ENCODE measurements around the gene CT45A5. TPM values are rescaled to one million over a fixed set of nuclear protein-coding genes. Genes with fewer than 3 reads are reported as not detected.

The CT45A5 gene
- total RNA-seq, 2 experiments from 2014 or later = not detected

Other genes starting within 250 kb of the CT45A5 start
- not detected in 2 replicates for gene CT45A1, start 71.9 kb downstream of the CT45A5 start, total RNA-seq (2014; rRNA removed; shearing (Covaris generic))
- gene CT45A1, start 71.9 kb downstream of the CT45A5 start, total RNA-seq (2022) = not detected in 2 replicates
- gene CT45A3, start 17.3 kb downstream of the CT45A5 start, total RNA-seq (2014; rRNA removed; shearing (Covaris generic)) = not detected in 2 replicates
- gene CT45A3, start 17.3 kb downstream of the CT45A5 start, total RNA-seq (2022) = not detected in 2 replicates
- not detected in 2 replicates for gene CT45A6, start 17.3 kb upstream of the CT45A5 start, total RNA-seq (2014; rRNA removed; shearing (Covaris generic))
- not detected in 2 replicates for gene CT45A6, start 17.3 kb upstream of the CT45A5 start, total RNA-seq (2022)
- not detected in 2 replicates for gene CT45A2, start 34.5 kb upstream of the CT45A5 start, total RNA-seq (2014; rRNA removed; shearing (Covaris generic))
- not detected in 2 replicates for gene CT45A2, start 34.5 kb upstream of the CT45A5 start, total RNA-seq (2022)
- gene CT45A7, start 51.8 kb upstream of the CT45A5 start, total RNA-seq (2014; rRNA removed; shearing (Covaris generic)) = not detected in 2 replicates
- not detected in 2 replicates for gene CT45A7, start 51.8 kb upstream of the CT45A5 start, total RNA-seq (2022)
- gene CT45A8, start 69.0 kb upstream of the CT45A5 start, total RNA-seq (2014; rRNA removed; shearing (Covaris generic)) = not detected in 2 replicates
- gene CT45A8, start 69.0 kb upstream of the CT45A5 start, total RNA-seq (2022) = not detected in 2 replicates
- gene CT45A9, start 86.3 kb upstream of the CT45A5 start, total RNA-seq (2014; rRNA removed; shearing (Covaris generic)) = not detected in 2 replicates
- not detected in 2 replicates for gene CT45A9, start 86.3 kb upstream of the CT45A5 start, total RNA-seq (2022)
- gene CT45A10, start 107.9 kb upstream of the CT45A5 start, total RNA-seq (2014; rRNA removed; shearing (Covaris generic)) = not detected in 2 replicates
- not detected in 2 replicates for gene CT45A10, start 107.9 kb upstream of the CT45A5 start, total RNA-seq (2022)
- not detected in 2 replicates for gene SAGE1, start 108.2 kb upstream of the CT45A5 start, total RNA-seq (2014; rRNA removed; shearing (Covaris generic))
- not detected in 2 replicates for gene SAGE1, start 108.2 kb upstream of the CT45A5 start, total RNA-seq (2022)
- gene MMGT1, start 188.5 kb upstream of the CT45A5 start, total RNA-seq (2014; rRNA removed; shearing (Covaris generic)) = 7.7 and 8.9 TPM in 2 replicates
- gene MMGT1, start 188.5 kb upstream of the CT45A5 start, total RNA-seq (2022) = 16.4 and 17.0 TPM in 2 replicates
- 5.9 and 7.7 TPM in 2 replicates for gene SLC9A6, start 199.9 kb upstream of the CT45A5 start, total RNA-seq (2014; rRNA removed; shearing (Covaris generic))
- 11.1 and 12.6 TPM in 2 replicates for gene SLC9A6, start 199.9 kb upstream of the CT45A5 start, total RNA-seq (2022)